K562 (cell line): ENCODE measurements around the gene EEF1AKMT4. TPM values are rescaled to one million over a fixed set of nuclear protein-coding genes. Genes with fewer than 3 reads are reported as not detected.
A peak's percentile ranks its signal among the peaks of the same experiment; 100 is the strongest.

ENCODE experiments used
- E4F1 ChIP-seq: fragments of 250-450 bp; sonication (Bioruptor Pico); IDR thresholded peaks from 2 replicates; pipeline ENCODE4 v1.5.0; 2021; ENCODE audit warnings: mild to moderate bottlenecking, borderline replicate concordance
- EP300 ChIP-seq: IDR thresholded peaks from 2 replicates; pipeline ENCODE4 v1.6.1; 2012; ENCODE audit warnings: low read length, improper control_type of control experiment
- LCOR ChIP-seq: sonication (generic); formaldehyde crosslinking; IDR thresholded peaks from 2 replicates; pipeline ENCODE4 v1.8.0; 2022; ENCODE audit warnings: mild to moderate bottlenecking, missing genetic modification reagents
- MGA ChIP-seq: fragments of 450-650 bp; IDR thresholded peaks from 2 replicates; pipeline ENCODE4 v1.6.1; 2016; ENCODE audit warnings: mild to moderate bottlenecking, moderate library complexity
- PATZ1 ChIP-seq: fragments of 250-450 bp; sonication (Bioruptor Pico); IDR thresholded peaks from 2 replicates; pipeline ENCODE4 v1.5.0; 2020; ENCODE audit warnings: mild to moderate bottlenecking, borderline replicate concordance
- PHF20 ChIP-seq: fragments of 450-650 bp; IDR thresholded peaks from 2 replicates; pipeline ENCODE4 v1.6.1; 2018; ENCODE audit not compliant: partially characterized antibody
- POLR2G ChIP-seq: fragments of 200-400 bp; formaldehyde crosslinking; IDR thresholded peaks from 2 replicates; pipeline ENCODE4 v1.6.1; 2017; ENCODE audit warnings: low read depth, mild to moderate bottlenecking, antibody characterized with exemption, low read length, moderate library complexity
- SLC30A9 ChIP-seq: fragments of 250-450 bp; sonication (Bioruptor Pico); IDR thresholded peaks from 2 replicates; pipeline ENCODE4 v1.8.0; 2022; ENCODE audit warnings: mild to moderate bottlenecking, moderate library complexity
- SRSF3 ChIP-seq: fragments of 200-400 bp; formaldehyde crosslinking; IDR thresholded peaks from 2 replicates; pipeline ENCODE4 v1.6.1; 2016; ENCODE audit warnings: mild to moderate bottlenecking, low read length, moderate library complexity; ENCODE audit not compliant: insufficient read depth
- ZNF778 ChIP-seq: fragments of 450-650 bp; formaldehyde crosslinking; IDR thresholded peaks from 2 replicates; pipeline ENCODE4 v1.4.0; 2020; ENCODE audit warnings: mild to moderate bottlenecking, moderate library complexity
- polyA plus RNA-seq, 8 experiments: library from polyadenylated mRNA; depleted of rRNA in 4 of 8; stranded (reverse) in 5 of 8; unstranded in 3 of 8; fragments of >200 nt; fragmentation: Nextera tagmentation in 2 of 8; fragmentation: Illumina TruSeq in 1 of 8; extraction: Ambion mirVana in 2 of 8; extraction: Trizol in 1 of 8; gene quantifications; 2 replicates each; pipeline versions ENCODE4 v1.2.1 to v1.2.3, GENCODE V29; 2011 to 2014; ENCODE audit warnings: inconsistent platforms in 1 of 8, missing spikeins in 1 of 8
- total RNA-seq, 7 experiments: library from RNA; depleted of rRNA in 6 of 7; stranded (reverse); fragments of >200 nt in 6 of 7; fragmentation: Illumina TruSeq in 2 of 7; extraction: Trizol in 2 of 7; gene quantifications; 2 replicates each; pipeline versions ENCODE4 v1.2.1 to v1.2.3, GENCODE V29; 2011 to 2021; ENCODE audit warnings: low replicate concordance in 1 of 7

The EEF1AKMT4 gene
- total and polyA plus RNA-seq, 9 of the 15 experiments (the other 6 are each of a cell fraction or from before 2014, with no cell fraction given) = 10.3 to 49.4 (median 18.9) TPM

GRCh38 chr3:184248454-184249411, 739 bp upstream of the EEF1AKMT4 start, which contains the start of gene ALG3 (continued):
- no peak for TF ChIP-seq MGA
- peak; percentile 95 for TF ChIP-seq PHF20
- TF ChIP-seq SRSF3 = 0 out of 2 replicates have a peak, but pooled peaks have one; percentile 28
- no peak for TF ChIP-seq SLC30A9
- no peak for TF ChIP-seq E4F1 (CRISPR knock-in tag)
- no peak; the same call in 1 of the 2 replicates for TF ChIP-seq LCOR (CRISPR knock-in tag)
- TF ChIP-seq ZNF778 (CRISPR knock-in tag) = no peak
- peak; percentile 97 for TF ChIP-seq POLR2G
- TF ChIP-seq EP300 = peak; percentile 46
- 0 out of 2 replicates have a peak, but pooled peaks have one; percentile 29 for TF ChIP-seq PATZ1 (CRISPR knock-in tag)
